A673 (cell line): Measurements from ENCODE around the gene TUFM.

Source experiments
- CTCF ChIP-seq: fragments of 300-800, 200-600 bp; sonication (generic); conservative IDR thresholded peaks from 2 replicates; pipeline ENCODE4 v1.5.1; 2017; ENCODE audit warnings: low read depth, mild to moderate bottlenecking, antibody characterized with exemption, low read length, moderate library complexity, mixed read lengths
- EZH2 ChIP-seq: fragments of 200-600 bp; sonication (generic); IDR thresholded peaks from 2 replicates; pipeline ENCODE4 v1.6.1; 2017; ENCODE audit warnings: borderline replicate concordance, low read depth, mild to moderate bottlenecking, mixed read lengths, antibody characterized with exemption, low read length; ENCODE audit not compliant: poor library complexity, severe bottlenecking

- TF ChIP-seq CTCF: no peak
- no peak for TF ChIP-seq EZH2
Measured at GRCh38 chr16:28884045-28884444, 37.9 kb upstream of the TUFM start.
